ENCODE measurements around the gene CLIC3.

- no peak for TF ChIP-seq RNF2 (IDR thresholded peaks at IDR 0.05; ENCODE audit: borderline replicate concordance, low read depth)
- TF ChIP-seq, protein P1, sequence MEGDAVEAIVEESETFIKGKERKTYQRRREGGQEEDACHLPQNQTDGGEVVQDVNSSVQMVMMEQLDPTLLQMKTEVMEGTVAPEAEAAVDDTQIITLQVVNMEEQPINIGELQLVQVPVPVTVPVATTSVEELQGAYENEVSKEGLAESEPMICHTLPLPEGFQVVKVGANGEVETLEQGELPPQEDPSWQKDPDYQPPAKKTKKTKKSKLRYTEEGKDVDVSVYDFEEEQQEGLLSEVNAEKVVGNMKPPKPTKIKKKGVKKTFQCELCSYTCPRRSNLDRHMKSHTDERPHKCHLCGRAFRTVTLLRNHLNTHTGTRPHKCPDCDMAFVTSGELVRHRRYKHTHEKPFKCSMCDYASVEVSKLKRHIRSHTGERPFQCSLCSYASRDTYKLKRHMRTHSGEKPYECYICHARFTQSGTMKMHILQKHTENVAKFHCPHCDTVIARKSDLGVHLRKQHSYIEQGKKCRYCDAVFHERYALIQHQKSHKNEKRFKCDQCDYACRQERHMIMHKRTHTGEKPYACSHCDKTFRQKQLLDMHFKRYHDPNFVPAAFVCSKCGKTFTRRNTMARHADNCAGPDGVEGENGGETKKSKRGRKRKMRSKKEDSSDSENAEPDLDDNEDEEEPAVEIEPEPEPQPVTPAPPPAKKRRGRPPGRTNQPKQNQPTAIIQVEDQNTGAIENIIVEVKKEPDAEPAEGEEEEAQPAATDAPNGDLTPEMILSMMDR (IDR thresholded peaks at IDR 0.05), result peak; percentile 86
- no peak for TF ChIP-seq FOSL2 (IDR thresholded peaks at IDR 0.05)
- TF ChIP-seq FOSL2 (CRISPR knock-in tag; IDR thresholded peaks at IDR 0.05), result no peak
- TF ChIP-seq HDAC2 (IDR thresholded peaks at IDR 0.05), result no peak
- TF ChIP-seq NR3C1 (IDR thresholded peaks at IDR 0.05), result no peak
- TF ChIP-seq HES2 (IDR thresholded peaks at IDR 0.05), result no peak
- TF ChIP-seq EHMT2 (IDR thresholded peaks at IDR 0.05; ENCODE audit: low read depth), result no peak
Observed at GRCh38 chr9:137034709-137035506, 38.5 kb upstream of the CLIC3 start.
